HepG2 (cell line): ENCODE measurements around the gene TMEM198. TPM values are rescaled to one million over a fixed set of nuclear protein-coding genes. Genes with fewer than 3 reads are reported as not detected.

Experiments used
- AGO1 ChIP-seq: fragments of 200-400 bp; formaldehyde crosslinking; IDR thresholded peaks from 2 replicates; pipeline ENCODE4 v1.6.1; 2017; ENCODE audit warnings: mild to moderate bottlenecking, low read depth, low read length, moderate library complexity; ENCODE audit not compliant: poor library complexity, severe bottlenecking
- CENPBD1 ChIP-seq: sonication (generic); formaldehyde crosslinking; IDR thresholded peaks from 2 replicates; pipeline ENCODE4 v1.8.0; 2022; ENCODE audit warnings: missing genetic modification reagents, low read depth, mild to moderate bottlenecking, borderline replicate concordance
- GTF3A ChIP-seq: sonication (generic); formaldehyde crosslinking; conservative IDR thresholded peaks from 2 replicates; pipeline ENCODE4 v1.4.0; 2020; ENCODE audit warnings: mild to moderate bottlenecking, missing genetic modification reagents
- HNRNPK ChIP-seq: fragments of 200-400 bp; formaldehyde crosslinking; IDR thresholded peaks from 2 replicates; pipeline ENCODE4 v1.6.1; 2018; ENCODE audit warnings: low read length, low read depth, moderate library complexity, mild to moderate bottlenecking; ENCODE audit not compliant: poor library complexity, severe bottlenecking
- MXD1 ChIP-seq: sonication (generic); formaldehyde crosslinking; IDR thresholded peaks from 2 replicates; pipeline ENCODE4 v1.4.0; 2020; ENCODE audit warnings: mild to moderate bottlenecking, missing genetic modification reagents
- MYC ChIP-seq: sonication (generic); formaldehyde crosslinking; IDR thresholded peaks from 2 replicates; pipeline ENCODE4 v1.9.0; 2021; ENCODE audit warnings: missing genetic modification reagents, borderline replicate concordance
- NONO ChIP-seq, 2 experiments: fragments of 450-650 bp in 1 of 2; sonication (generic) in 1 of 2; formaldehyde crosslinking in 1 of 2; IDR thresholded peaks in 1 of 2; conservative IDR thresholded peaks in 1 of 2; 2 replicates each; pipeline versions ENCODE4 v1.6.1 to v1.8.0; 2017 to 2022; ENCODE audit warnings: mild to moderate bottlenecking in 1 of 2, missing genetic modification reagents in 1 of 2, moderate library complexity in 1 of 2
- PHF5A ChIP-seq: IDR thresholded peaks from one replicate; pipeline ENCODE4 v1.6.1; 2018; ENCODE audit warnings: low read depth, missing genetic modification reagents; ENCODE audit not compliant: unreplicated experiment
- RARA ChIP-seq: IDR thresholded peaks from 2 replicates; pipeline ENCODE4 v1.6.1; 2016; ENCODE audit warnings: missing genetic modification reagents, missing compliant biosample characterization
- REXO4 ChIP-seq: sonication (generic); formaldehyde crosslinking; IDR thresholded peaks from 2 replicates; pipeline ENCODE4 v1.8.0; 2022; ENCODE audit warnings: missing genetic modification reagents, mild to moderate bottlenecking, borderline replicate concordance
- SAFB2 ChIP-seq: sonication (generic); formaldehyde crosslinking; IDR thresholded peaks from 2 replicates; pipeline ENCODE4 v1.5.1; 2020; ENCODE audit warnings: missing genetic modification reagents, low read depth, mild to moderate bottlenecking, borderline replicate concordance
- TRAFD1 ChIP-seq: sonication (generic); formaldehyde crosslinking; IDR thresholded peaks from 2 replicates; pipeline ENCODE4 v1.5.1; 2020; ENCODE audit warnings: missing genetic modification reagents, mild to moderate bottlenecking, borderline replicate concordance
- ZFP90 ChIP-seq: sonication (generic); formaldehyde crosslinking; IDR thresholded peaks from 2 replicates; pipeline ENCODE4 v1.8.0; 2022; ENCODE audit warnings: missing genetic modification reagents, mild to moderate bottlenecking, inconsistent platforms, borderline replicate concordance
- ZNF33B ChIP-seq: sonication (generic); formaldehyde crosslinking; IDR thresholded peaks from 2 replicates; pipeline ENCODE4 v1.5.1; 2020; ENCODE audit warnings: mild to moderate bottlenecking, missing genetic modification reagents
- ZNF354B ChIP-seq: sonication (generic); formaldehyde crosslinking; IDR thresholded peaks from 2 replicates; pipeline ENCODE4 v1.8.0; 2022; ENCODE audit warnings: mild to moderate bottlenecking, missing genetic modification reagents
- ZNF543 ChIP-seq: sonication (generic); formaldehyde crosslinking; IDR thresholded peaks from 2 replicates; pipeline ENCODE4 v1.4.0; 2020; ENCODE audit warnings: mild to moderate bottlenecking, missing genetic modification reagents
- ZNF550 ChIP-seq: sonication (generic); formaldehyde crosslinking; IDR thresholded peaks from 2 replicates; pipeline ENCODE4 v1.4.0; 2020; ENCODE audit warnings: mild to moderate bottlenecking, missing genetic modification reagents, borderline replicate concordance
- ZNF558 ChIP-seq: sonication (generic); formaldehyde crosslinking; IDR thresholded peaks from 2 replicates; pipeline ENCODE4 v1.9.0; 2022; ENCODE audit warnings: mild to moderate bottlenecking, missing genetic modification reagents, borderline replicate concordance
- ZNF619 ChIP-seq: sonication (generic); formaldehyde crosslinking; IDR thresholded peaks from 2 replicates; pipeline ENCODE4 v1.4.0; 2020; ENCODE audit warnings: mild to moderate bottlenecking, missing genetic modification reagents
- polyA plus RNA-seq, 8 experiments: library from polyadenylated mRNA; depleted of rRNA in 3 of 8; stranded (reverse) in 7 of 8; unstranded in 1 of 8; fragments of >200 nt; fragmentation: Illumina TruSeq in 4 of 8; extraction: Trizol in 4 of 8; gene quantifications; 2 replicates each; pipeline versions ENCODE4 v1.2.1 to v1.2.3, GENCODE V29; 2011 to 2016; ENCODE audit warnings: low read depth in 4 of 8, missing spikeins in 1 of 8, mixed read lengths in 1 of 8; ENCODE audit not compliant: insufficient read depth in 1 of 8
- total RNA-seq, 5 experiments: library from RNA; depleted of rRNA; stranded (reverse); fragments of >200 nt; fragmentation: Illumina TruSeq; extraction: Trizol; gene quantifications; 2 replicates each; pipeline ENCODE4 v1.2.3, GENCODE V29; 2016; ENCODE audit warnings: low read depth in 1 of 5
- TF ChIP-seq, protein P1 (sequence below): sonication (generic); formaldehyde crosslinking; IDR thresholded peaks from 2 replicates; pipeline ENCODE4 v1.4.0; 2020; ENCODE audit warnings: missing genetic modification reagents, borderline replicate concordance
- TF ChIP-seq, protein P2 (sequence below): sonication (generic); formaldehyde crosslinking; IDR thresholded peaks from 2 replicates; pipeline ENCODE4 v1.4.0; 2020; ENCODE audit warnings: missing genetic modification reagents, low read depth, mild to moderate bottlenecking, borderline replicate concordance

The TMEM198 gene
- total and polyA plus RNA-seq, 2 of the 13 experiments (the other 11 are each of a cell fraction or from before 2014, with no cell fraction given): 17.3 to 23.5 TPM

GRCh38 chr2:219552382-219553167 is 8.7 kb downstream of the TMEM198 start (continued):
- TF ChIP-seq, protein P1, sequence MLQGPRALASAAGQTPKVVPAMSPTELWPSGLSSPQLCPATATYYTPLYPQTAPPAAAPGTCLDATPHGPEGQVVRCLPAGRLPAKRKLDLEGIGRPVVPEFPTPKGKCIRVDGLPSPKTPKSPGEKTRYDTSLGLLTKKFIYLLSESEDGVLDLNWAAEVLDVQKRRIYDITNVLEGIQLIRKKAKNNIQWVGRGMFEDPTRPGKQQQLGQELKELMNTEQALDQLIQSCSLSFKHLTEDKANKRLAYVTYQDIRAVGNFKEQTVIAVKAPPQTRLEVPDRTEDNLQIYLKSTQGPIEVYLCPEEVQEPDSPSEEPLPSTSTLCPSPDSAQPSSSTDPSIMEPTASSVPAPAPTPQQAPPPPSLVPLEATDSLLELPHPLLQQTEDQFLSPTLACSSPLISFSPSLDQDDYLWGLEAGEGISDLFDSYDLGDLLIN (CRISPR knock-in tag): 0 out of 2 replicates have a peak, but pooled peaks have one; percentile 39
- no peak for TF ChIP-seq NONO (IDR thresholded peaks at IDR 0.05)
- TF ChIP-seq NONO (CRISPR knock-in tag; conservative IDR thresholded peaks at IDR 0.05): peak; percentile 93
- no peak for TF ChIP-seq ZNF33B
- TF ChIP-seq ZNF543: peak; percentile 71; the same call in 1 of the 2 replicates
- peak; percentile 73; the same call in 1 of the 2 replicates for TF ChIP-seq GTF3A (CRISPR knock-in tag)
- no peak; the same call in 1 of the 2 replicates for TF ChIP-seq CENPBD1
- TF ChIP-seq ZNF354B (CRISPR knock-in tag): 0 out of 2 replicates have a peak, but pooled peaks have one; percentile 55
- no peak; the same call in 1 of the 2 replicates for TF ChIP-seq TRAFD1
- peak; percentile 65; the same call in 1 of the 2 replicates for TF ChIP-seq ZNF619 (CRISPR knock-in tag)
- peak; percentile 84 for TF ChIP-seq MYC (CRISPR knock-in tag)
- TF ChIP-seq PHF5A (CRISPR knock-in tag): peak; percentile 14
- TF ChIP-seq, protein P2, sequence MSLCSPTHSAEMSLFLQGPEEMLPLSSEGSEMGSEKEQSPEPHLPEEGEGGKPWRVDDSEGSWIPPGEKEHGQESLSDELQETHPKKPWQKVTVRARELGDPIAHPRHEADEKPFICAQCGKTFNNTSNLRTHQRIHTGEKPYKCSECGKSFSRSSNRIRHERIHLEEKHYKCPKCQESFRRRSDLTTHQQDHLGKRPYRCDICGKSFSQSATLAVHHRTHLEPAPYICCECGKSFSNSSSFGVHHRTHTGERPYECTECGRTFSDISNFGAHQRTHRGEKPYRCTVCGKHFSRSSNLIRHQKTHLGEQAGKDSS: peak; percentile 43; the same call in 1 of the 2 replicates
- TF ChIP-seq RARA (CRISPR knock-in tag): peak; percentile 9; the same call in 1 of the 2 replicates
- peak; percentile 93 for TF ChIP-seq HNRNPK
- no peak; the same call in 1 of the 2 replicates for TF ChIP-seq ZFP90 (CRISPR knock-in tag)
- TF ChIP-seq MXD1 (CRISPR knock-in tag): peak; percentile 86
- TF ChIP-seq ZNF558 (CRISPR knock-in tag): peak; percentile 75; the same call in 1 of the 2 replicates
- 0 out of 2 replicates have a peak, but pooled peaks have one; percentile 20 for TF ChIP-seq ZNF550
- TF ChIP-seq SAFB2 (CRISPR knock-in tag): peak; percentile 81; the same call in 1 of the 2 replicates
- peak; percentile 99 for TF ChIP-seq AGO1
- peak; percentile 19; the same call in 1 of the 2 replicates for TF ChIP-seq REXO4 (CRISPR knock-in tag)
